GM12865 (cell line): Measurements from ENCODE around the gene RBMS3.

Source experiments
- DNase-seq: peaks from one replicate; pipeline ENCODE4 v3.0.0; 2010; ENCODE audit warnings: low read depth
- H3K4me3 ChIP-seq: 2 replicates; pipeline ENCODE4 v1.5.1; 2011; ENCODE audit warnings: mild to moderate bottlenecking, low read depth, low read length, control low read depth
- CTCF ChIP-seq: IDR thresholded peaks from 2 replicates; pipeline ENCODE4 v1.5.1; 2011; ENCODE audit warnings: low read length, control low read depth, low read depth, inconsistent platforms; ENCODE audit not compliant: insufficient read depth; ENCODE audit errors: missing control alignments

RBMS3 gene

GRCh38 chr3:29420106-29420505, 139.2 kb downstream of the RBMS3 start:
- TF ChIP-seq CTCF = no peak
- no peak overlapping the region for H3K4me3 ChIP-seq
- DNase-seq = no peak

GRCh38 chr3:29426302-29427226, 145.7 kb downstream of the RBMS3 start:
- DNase-seq = no peak

GRCh38 chr3:29427266-29428103, 146.6 kb downstream of the RBMS3 start:
- no peak overlapping the region for H3K4me3 ChIP-seq
- no peak for TF ChIP-seq CTCF
- no peak for DNase-seq

More at GRCh38 chr3:29426302-29427226, 145.7 kb downstream of the RBMS3 start:
- H3K4me3 ChIP-seq = no peak overlapping the region
- TF ChIP-seq CTCF = no peak

GRCh38 chr3:29429055-29429679, 148.3 kb downstream of the RBMS3 start:
- H3K4me3 ChIP-seq = no peak overlapping the region
- no peak for DNase-seq
- no peak for TF ChIP-seq CTCF

GRCh38 chr3:29430558-29430971, 149.7 kb downstream of the RBMS3 start:
- no peak overlapping the region for H3K4me3 ChIP-seq
- TF ChIP-seq CTCF = no peak
- DNase-seq = no peak

GRCh38 chr3:29436612-29437323, 155.9 kb downstream of the RBMS3 start:
- H3K4me3 ChIP-seq = no peak overlapping the region
- TF ChIP-seq CTCF = no peak
- DNase-seq = no peak
